Measurements from ENCODE around the gene SCN2B. TPM values are rescaled to one million over a fixed set of nuclear protein-coding genes. Genes with fewer than 3 reads are reported as not detected.
"Not testable (repeated sequence)": the region's sequence is repeated elsewhere in the genome, so short reads cannot be mapped to it uniquely, and the experiment has no call there.

Gene SCN2B
- total and polyA plus RNA-seq, 2 experiments from 2014 or later: not detected

- H3K27me3 ChIP-seq (replicated peaks; ENCODE audit: insufficient read depth): peaks cover 26% of the 10 kb centered on the region
- no peak overlapping the region for H2AFZ ChIP-seq
- H3K9me2 ChIP-seq (ENCODE audit: insufficient read depth): no peaks in the 10 kb centered on the region
- H3K9me3 ChIP-seq (ENCODE audit: low read depth): no peaks in the 10 kb centered on the region
- H3K4me1 ChIP-seq (ENCODE audit: insufficient read depth): no peaks in the 10 kb centered on the region
- 67 to 71% methylated on average over 12 of the region's 12 CpGs for WGBS, 2 experiments (ENCODE audit: low coverage in 1 of 2, low lambda C conversion rate in 2 of 2, missing lambda C conversion rate in 2 of 2)
- no peaks in the 10 kb centered on the region for H3K36me3 ChIP-seq (ENCODE audit: low read depth)
- no peak overlapping the region for H3K4me2 ChIP-seq (ENCODE audit: unreplicated experiment)
- TF ChIP-seq EZH2 (IDR thresholded peaks at IDR 0.05; ENCODE audit: insufficient read depth, poor library complexity, severe bottlenecking) (no peak), EZH2phosphoT487 (IDR thresholded peaks at IDR 0.05; ENCODE audit: insufficient read depth, low read depth) (no peak)
- H4K20me1 ChIP-seq (ENCODE audit: insufficient read depth): no peaks in the 10 kb centered on the region
- H3K79me2 ChIP-seq (ENCODE audit: insufficient read depth): no peaks in the 10 kb centered on the region
- in situ Hi-C loops (cut with MboI): no loop called here
- H3F3A ChIP-seq (ENCODE audit: insufficient read depth): no peaks in the 10 kb centered on the region
- no peak overlapping the region for H3K4me3 ChIP-seq
- H3K27ac ChIP-seq: no peak overlapping the region
- DNase-seq: no peak
- no peak overlapping the region for H3K9ac ChIP-seq
Measured at GRCh38 chr11:118184784-118185579, 8.5 kb upstream of the SCN2B start.

GRCh38 chr11:118183691-118184090 is 7.3 kb upstream of the SCN2B start:
- H4K20me1 ChIP-seq (ENCODE audit: insufficient read depth); H3K79me2 ChIP-seq (ENCODE audit: insufficient read depth); H3K9me3 ChIP-seq (ENCODE audit: low read depth); H3K27ac ChIP-seq; H3F3A ChIP-seq (ENCODE audit: insufficient read depth); H3K4me2 ChIP-seq (ENCODE audit: unreplicated experiment); H2AFZ ChIP-seq; H3K4me1 ChIP-seq (ENCODE audit: insufficient read depth); H3K9ac ChIP-seq; DNase-seq; H3K36me3 ChIP-seq (ENCODE audit: low read depth); H3K9me2 ChIP-seq (ENCODE audit: insufficient read depth); in situ Hi-C loops (cut with MboI); H3K4me3 ChIP-seq: not testable (repeated sequence)
- WGBS, 2 experiments (ENCODE audit: low coverage in 1 of 2, low lambda C conversion rate in 2 of 2, missing lambda C conversion rate in 2 of 2): 59 to 69% methylated on average over 5 of the region's 5 CpGs
- H3K27me3 ChIP-seq (replicated peaks; ENCODE audit: insufficient read depth): peaks cover 22% of the 10 kb centered on the region

- no peak overlapping the region for H3K9ac ChIP-seq
- peaks cover 37% of the 10 kb centered on the region for H3K27me3 ChIP-seq (replicated peaks; ENCODE audit: insufficient read depth)
- no peaks in the 10 kb centered on the region for H4K20me1 ChIP-seq (ENCODE audit: insufficient read depth)
- no peaks in the 10 kb centered on the region for H3K36me3 ChIP-seq (ENCODE audit: low read depth)
- H3K79me2 ChIP-seq (ENCODE audit: insufficient read depth): no peaks in the 10 kb centered on the region
- H3K4me3 ChIP-seq: no peak overlapping the region
- H3K27ac ChIP-seq: no peak overlapping the region
- no peaks in the 10 kb centered on the region for H3K4me1 ChIP-seq (ENCODE audit: insufficient read depth)
- TF ChIP-seq EZH2phosphoT487 (IDR thresholded peaks at IDR 0.05; ENCODE audit: insufficient read depth, low read depth) (no peak), EZH2 (IDR thresholded peaks at IDR 0.05; ENCODE audit: insufficient read depth, poor library complexity, severe bottlenecking) (no peak)
- H3K9me3 ChIP-seq (ENCODE audit: low read depth): no peaks in the 10 kb centered on the region
- 3% methylated on average over 10 to 11 of the region's 11 CpGs for WGBS, 2 experiments (ENCODE audit: low coverage in 1 of 2, low lambda C conversion rate in 2 of 2, missing lambda C conversion rate in 2 of 2)
- peak; percentile 33 for DNase-seq
- H3F3A ChIP-seq (ENCODE audit: insufficient read depth): no peaks in the 10 kb centered on the region
- H2AFZ ChIP-seq: no peak overlapping the region
- no peaks in the 10 kb centered on the region for H3K9me2 ChIP-seq (ENCODE audit: insufficient read depth)
- in situ Hi-C loops (cut with MboI): no loop called here
- H3K4me2 ChIP-seq (ENCODE audit: unreplicated experiment): no peak overlapping the region
Measured at GRCh38 chr11:118180300-118180703, 3.9 kb upstream of the SCN2B start.

GRCh38 chr11:118176778-118177134 is 317 bp upstream of the SCN2B start:
- Histone ChIP-seq H3F3A (ENCODE audit: insufficient read depth) (no peaks in the 10 kb centered on the region), H3K27ac (no peak overlapping the region), H3K9ac (no peak overlapping the region), H3K9me2 (ENCODE audit: insufficient read depth) (no peaks in the 10 kb centered on the region), H3K36me3 (ENCODE audit: low read depth) (no peaks in the 10 kb centered on the region), H2AFZ (no peak overlapping the region), H3K4me3 (no peak overlapping the region), H3K4me2 (ENCODE audit: unreplicated experiment) (no peak overlapping the region), H3K4me1 (ENCODE audit: insufficient read depth) (no peaks in the 10 kb centered on the region), H4K20me1 (ENCODE audit: insufficient read depth) (no peaks in the 10 kb centered on the region), H3K79me2 (ENCODE audit: insufficient read depth) (no peaks in the 10 kb centered on the region), H3K27me3 (replicated peaks; ENCODE audit: insufficient read depth) (peaks cover 29% of the 10 kb centered on the region), H3K9me3 (ENCODE audit: low read depth) (no peaks in the 10 kb centered on the region)
- WGBS, 2 experiments (ENCODE audit: low coverage in 1 of 2, low lambda C conversion rate in 2 of 2, missing lambda C conversion rate in 2 of 2): 38 to 40% methylated on average over 4 of the region's 4 CpGs
- in situ Hi-C loops (cut with MboI): no loop called here
- no peak for TF ChIP-seq EZH2 (IDR thresholded peaks at IDR 0.05; ENCODE audit: insufficient read depth, poor library complexity, severe bottlenecking)
- DNase-seq: no peak
